GM11168 (cell line): ENCODE data around the gene CLEC18C.
"Not testable (repeated sequence)": the region's sequence is repeated elsewhere in the genome, so short reads cannot be mapped to it uniquely, and the experiment has no call there.

Experiments
- in situ Hi-C: fragments of 300-500 bp; cut with MboI; formaldehyde crosslinking; loops from one replicate; pipeline ENCODE4 v1.12.0; 2022; ENCODE audit warnings: low sequenced_read_pairs; ENCODE audit not compliant: unreplicated experiment

The CLEC18C gene

DNA sequence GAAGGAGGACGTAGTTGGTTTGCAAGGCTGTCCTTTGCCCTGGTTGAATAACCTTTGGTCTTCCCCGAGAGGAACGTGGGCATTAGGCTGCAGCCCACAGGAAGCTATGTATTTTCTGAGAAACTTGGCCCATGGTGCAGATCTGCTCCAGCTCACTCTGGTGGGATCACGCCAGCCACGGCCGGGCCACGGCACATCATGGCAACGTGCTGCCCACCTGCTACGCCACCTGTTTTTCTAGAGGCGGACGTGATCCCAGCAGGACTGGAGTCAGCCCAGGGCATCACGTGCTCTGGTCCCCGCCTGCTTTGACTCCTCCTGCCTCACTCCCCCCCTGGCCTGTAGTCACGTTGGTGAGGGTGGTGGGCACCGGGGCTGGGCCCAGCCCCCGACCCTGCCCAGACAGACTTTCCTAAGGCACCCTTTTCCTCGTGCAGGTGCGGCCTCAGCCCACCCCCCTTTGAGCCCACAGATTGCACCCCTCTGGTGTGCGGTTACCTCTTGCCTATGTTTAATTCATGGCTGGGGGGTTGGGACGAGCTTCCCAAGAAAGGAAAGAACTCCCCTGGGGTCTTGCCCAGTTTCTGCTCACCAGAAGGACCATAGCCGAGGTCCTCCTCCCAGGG is at the start of gene CLEC18C:
Gene CLEC18C (plus strand): TSS at position 576 of the 626 bp plus-strand sequence. CDS start 492 bp downstream, outside the sequence.
- in situ Hi-C loops = not testable (repeated sequence)

- in situ Hi-C loops = not testable (repeated sequence)
Measured at GRCh38 chr16:70123822-70124221, 49.8 kb upstream of the CLEC18C start.

DNA sequence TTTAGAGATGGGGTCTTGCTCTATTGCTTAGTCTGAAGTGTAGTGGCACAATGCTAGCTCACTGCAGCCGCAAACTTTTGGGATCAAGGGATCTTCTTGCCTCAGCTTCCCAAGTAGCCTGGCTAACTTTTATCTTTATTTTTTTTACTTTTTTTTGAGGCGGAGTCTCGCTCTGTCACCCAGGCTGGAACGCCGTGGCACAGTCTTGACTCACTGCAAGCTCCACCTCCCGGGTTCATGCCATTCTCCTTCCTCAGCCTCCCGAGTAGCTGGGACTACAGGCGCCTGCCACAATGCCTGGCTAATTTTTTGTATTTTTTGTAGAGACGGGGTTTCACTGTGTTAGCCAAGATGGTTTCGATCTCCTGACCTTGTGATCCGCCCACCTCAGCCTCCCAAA is 47.4 kb upstream of the CLEC18C start:
- in situ Hi-C loops = not testable (repeated sequence)

GRCh38 chr16:70127706-70128105 is 45.9 kb upstream of the CLEC18C start:
- in situ Hi-C loops = not testable (repeated sequence)

DNA sequence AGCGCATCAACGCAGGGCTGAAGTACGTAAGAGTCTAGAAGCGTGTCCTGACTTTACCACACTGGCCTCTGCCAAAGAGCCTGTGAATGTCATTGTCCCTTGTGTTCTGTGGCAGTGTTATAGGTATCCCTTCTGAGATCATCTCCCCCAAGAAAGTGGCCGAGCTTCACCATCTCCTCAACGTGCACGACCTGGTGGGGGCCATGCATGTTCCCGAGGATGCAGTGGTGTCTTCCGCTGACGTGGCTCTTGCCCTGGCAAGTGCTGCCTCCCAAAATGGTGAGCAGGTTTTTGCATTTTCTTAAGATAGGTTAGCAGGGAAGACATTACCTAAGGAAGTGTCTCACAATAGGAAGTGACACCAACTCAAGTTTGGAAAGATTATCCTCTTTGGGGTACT is 44.7 kb upstream of the CLEC18C start:
- in situ Hi-C loops = not testable (repeated sequence)

DNA sequence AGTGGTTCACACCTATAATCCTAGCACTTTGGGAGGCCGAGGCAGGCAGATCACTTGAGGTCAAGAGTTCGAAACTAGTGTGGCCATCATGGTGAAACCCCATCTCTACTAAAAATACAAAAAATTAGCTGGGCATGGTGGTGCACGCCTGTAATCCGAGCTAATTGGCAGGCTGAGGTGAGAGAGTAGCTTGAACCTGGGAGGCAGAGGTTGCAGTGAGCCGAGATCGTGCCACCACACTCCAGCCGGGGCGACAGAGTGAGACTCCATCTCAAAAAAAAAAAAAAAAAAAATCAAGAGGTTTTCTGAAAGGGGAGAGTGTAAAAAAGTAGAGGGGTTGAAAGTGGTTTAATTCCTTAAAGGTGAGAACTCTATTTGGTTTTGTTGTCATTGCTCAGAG is 37.8 kb upstream of the CLEC18C start:
- in situ Hi-C loops = not testable (repeated sequence)

DNA sequence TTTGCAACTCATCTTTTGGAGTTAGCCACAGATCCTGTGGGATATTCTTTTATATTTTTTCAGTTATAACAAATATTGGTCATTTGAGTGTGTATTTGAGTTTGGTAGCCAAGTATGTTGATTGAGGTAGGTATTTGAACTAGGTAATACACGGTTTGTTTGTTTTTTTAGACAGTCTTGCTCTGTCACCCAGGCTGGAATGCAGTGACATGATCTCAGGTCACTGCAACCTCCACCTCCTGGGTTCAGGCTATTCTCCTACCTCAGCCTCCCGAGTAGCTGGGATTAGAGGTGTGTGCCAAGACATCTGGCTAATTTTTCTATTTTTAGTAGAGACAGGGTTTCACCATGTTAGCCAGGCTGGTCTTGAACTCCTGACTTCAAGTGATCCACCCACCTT is 37.0 kb upstream of the CLEC18C start:
- in situ Hi-C loops = not testable (repeated sequence)

DNA sequence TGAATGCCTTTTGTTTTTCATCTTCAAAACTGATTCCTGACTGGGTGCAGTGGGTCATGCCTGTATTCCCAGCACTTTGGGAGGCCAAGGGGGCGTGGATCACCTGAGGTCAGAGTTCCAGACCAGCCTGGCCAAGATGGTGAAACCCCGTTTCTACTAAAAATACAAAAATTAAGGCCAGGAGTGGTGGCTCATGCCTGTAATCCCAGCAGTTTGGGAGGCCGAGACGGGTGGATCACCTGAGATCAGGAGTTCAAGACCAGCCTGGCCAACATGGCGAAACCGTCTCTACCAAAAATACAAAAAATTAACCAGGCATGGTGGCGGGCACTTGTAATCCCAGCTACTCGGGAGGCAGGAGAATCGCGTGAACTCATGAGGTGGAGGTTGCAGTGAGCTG is 30.8 kb upstream of the CLEC18C start:
- in situ Hi-C loops = not testable (repeated sequence)

- in situ Hi-C loops = not testable (repeated sequence)
Measured at GRCh38 chr16:70143231-70143895, 30.2 kb upstream of the CLEC18C start.

DNA sequence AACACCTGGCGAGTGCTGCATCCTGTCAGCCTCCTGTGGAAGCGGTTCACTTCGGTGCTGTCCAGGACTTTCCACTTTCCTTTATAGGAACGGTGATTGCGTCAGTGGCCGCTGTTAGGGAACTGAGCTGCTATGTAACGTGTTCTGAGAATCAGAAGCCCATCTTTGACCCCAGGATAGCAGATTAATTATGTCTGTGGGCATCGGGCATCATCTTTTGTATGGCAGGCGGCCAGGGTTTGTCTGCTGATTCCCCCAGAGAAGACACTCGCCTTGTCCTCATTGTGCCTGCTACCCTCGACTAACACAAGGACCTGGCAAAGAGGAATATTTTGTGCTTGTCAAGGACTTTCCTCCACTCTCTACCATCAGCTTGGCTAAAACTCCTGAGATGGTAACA is 25.7 kb upstream of the CLEC18C start:
- in situ Hi-C loops = not testable (repeated sequence)

- in situ Hi-C loops = not testable (repeated sequence)
Measured at GRCh38 chr16:70148453-70148852, 25.1 kb upstream of the CLEC18C start.

DNA sequence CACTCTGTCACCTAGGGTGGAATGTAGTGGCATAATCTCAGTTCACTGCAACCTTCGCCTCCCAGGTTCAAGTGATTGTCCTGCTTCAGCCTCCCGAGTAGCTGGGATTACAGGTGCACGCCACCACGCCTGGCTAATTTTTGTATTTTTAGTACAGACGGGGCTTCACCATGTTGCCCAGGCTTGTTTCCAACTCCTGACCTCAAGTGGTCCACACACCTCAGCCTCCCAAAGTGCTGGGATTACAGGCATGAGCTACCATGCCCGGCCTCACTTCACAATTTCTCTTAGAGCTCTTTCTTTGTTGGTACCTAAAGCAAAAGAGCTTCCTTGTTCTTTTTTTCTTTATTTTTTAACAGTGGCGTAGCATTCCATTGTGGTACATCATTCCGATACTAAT is 24.3 kb upstream of the CLEC18C start:
- in situ Hi-C loops = not testable (repeated sequence)

DNA sequence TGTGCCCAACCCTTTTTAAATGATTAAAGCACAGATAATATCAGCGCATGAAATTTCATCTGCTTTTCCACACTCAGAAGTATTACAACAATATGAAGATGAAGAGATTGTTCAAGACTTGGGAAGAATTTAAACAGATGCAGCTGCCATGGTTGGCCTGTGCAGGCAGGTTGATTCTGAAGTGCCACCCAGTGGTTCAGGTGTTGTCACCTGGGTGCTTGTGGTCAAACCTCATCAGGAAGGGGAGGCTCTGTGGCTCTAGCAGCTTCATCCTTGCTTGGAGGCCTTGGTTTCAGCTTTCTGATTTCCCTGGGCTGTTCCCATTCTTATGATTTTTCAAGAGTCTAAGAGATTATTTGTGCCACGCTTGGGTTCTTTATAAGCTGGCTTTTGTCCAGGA is 22.2 kb upstream of the CLEC18C start:
- in situ Hi-C loops = no loop called here

DNA sequence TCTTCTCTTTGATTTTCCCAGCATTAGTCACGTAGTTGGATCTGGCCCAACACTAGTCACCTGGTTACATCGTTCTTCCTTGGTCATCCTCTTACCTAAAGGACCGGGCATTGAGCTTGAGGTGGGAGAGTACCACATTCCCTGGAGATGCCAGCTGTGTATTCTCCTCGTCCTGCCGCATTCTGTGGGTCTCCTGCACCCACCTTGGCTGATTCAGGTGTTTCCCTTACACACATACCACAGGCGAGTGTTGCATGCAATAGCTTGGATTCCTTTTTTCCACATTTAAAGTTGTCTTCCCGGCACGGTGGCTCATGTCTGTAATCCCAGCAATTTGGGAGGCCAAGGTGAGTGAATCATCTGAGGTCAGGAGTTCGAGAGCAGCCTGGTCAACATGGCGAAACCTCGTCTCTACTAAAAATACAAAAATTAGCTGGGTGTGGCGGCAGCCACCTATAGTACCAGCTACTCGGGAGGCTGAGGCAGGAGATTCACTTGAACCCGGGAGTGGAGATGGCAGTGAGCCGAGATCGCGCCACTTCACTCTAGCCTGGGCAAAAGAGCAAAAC is 21.6 kb upstream of the CLEC18C start:
- in situ Hi-C loops = no loop called here

DNA sequence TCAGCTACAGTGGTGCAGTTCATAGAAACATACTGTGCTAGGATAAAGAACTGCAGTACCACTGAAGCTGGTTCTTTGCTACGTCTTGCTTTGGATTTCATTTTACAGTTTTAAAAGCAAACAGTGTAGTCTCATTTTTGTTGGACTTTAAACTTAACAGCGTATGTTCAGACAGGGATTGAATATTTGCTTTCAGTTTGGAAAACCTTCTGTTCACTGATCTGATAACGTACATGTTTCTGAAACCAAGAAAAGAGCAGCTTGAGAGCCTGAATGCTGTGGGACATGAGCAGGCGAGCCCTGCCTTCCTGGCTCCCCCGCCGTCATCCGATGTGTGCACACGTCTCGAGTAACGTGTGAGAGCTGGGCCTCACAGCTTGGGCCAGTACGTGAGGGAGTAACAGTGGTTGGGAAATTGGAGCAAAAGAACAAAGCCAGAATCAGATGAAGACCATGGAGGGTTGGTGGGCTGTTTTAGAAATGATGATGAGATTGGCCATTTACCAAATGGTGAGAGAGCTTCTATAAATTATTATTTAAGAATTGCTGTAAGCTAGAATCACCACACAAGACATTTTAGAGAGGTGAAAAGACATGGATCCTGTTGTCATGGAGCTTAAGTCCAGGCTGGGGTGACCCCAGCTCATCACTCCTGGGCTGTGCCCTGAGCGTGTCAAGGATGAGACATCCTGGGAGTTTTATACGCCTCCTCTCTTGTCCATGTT is 20.8 kb upstream of the CLEC18C start:
- in situ Hi-C loops = no loop called here

DNA sequence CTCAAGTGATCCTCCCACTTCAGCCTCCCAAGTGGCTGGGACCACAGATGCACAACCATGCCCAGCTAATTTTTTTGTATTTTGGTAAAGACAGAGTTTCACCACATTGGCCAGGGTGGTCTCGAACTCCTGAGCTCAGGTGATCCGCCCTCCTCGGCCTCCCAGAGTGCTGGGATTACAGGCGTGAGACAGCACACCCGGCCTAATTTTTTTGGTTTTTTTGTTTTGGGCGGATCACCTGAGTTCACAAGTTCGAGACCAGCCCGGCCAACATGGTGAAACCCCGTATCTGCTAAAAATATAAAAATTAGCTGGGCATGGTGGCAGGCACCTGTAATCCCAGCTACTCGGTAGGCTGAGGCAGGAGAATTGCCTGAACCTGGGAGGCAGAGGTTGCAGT is 18.9 kb upstream of the CLEC18C start:
- in situ Hi-C loops = not testable (repeated sequence)

DNA sequence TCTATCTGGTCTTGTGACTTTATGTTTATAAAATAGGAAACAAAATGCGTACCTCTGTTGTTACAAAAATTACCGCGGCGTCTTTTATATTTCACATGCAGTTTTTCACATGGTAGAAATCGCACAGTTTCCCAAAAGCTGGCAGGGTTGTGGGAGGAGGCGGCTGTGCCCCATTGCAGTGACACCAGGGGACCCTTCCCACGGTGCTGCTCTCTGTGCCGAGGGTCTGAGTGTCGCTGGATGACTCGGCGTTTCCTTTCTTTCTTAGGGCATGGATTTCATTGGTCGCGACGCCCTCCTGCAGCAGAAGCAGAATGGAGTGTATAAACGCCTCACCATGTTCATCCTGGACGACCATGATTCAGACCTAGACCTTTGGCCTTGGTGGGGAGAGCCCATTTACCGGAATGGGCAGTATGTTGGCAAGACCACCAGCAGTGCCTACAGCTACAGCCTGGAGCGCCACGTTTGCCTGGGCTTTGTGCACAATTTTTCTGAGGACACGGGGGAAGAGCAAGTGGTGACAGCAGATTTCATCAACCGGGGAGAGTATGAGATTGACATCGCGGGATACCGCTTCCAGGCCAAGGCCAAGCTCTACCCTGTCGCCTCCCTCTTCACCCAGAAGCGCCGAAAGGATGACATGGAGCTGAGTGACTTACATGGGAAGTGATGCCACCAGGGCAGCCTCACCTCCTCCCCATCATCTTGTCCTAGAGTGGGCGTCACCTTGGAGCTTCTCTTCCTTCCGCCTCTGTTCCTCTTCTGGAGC is 17.2 kb upstream of the CLEC18C start:
- in situ Hi-C loops = no loop called here

DNA sequence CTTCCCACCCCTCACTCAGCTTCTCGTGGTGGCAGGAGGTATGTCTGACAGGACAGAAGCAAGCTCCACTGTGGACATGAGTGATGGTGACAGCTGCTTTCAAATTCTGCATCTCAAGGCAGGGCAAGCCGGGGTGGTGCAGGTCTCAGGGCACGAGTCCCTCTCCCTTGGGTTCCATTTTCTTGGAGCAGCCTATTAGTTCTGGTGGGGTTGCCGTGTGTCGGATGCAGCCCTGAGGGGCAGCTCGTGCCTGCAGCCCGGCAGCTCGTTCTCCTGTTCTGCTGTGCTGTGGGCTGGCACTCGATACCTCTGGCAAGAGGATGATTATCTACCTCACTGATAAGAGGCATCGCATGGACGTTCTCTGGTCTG is 16.5 kb upstream of the CLEC18C start:
- in situ Hi-C loops = no loop called here

DNA sequence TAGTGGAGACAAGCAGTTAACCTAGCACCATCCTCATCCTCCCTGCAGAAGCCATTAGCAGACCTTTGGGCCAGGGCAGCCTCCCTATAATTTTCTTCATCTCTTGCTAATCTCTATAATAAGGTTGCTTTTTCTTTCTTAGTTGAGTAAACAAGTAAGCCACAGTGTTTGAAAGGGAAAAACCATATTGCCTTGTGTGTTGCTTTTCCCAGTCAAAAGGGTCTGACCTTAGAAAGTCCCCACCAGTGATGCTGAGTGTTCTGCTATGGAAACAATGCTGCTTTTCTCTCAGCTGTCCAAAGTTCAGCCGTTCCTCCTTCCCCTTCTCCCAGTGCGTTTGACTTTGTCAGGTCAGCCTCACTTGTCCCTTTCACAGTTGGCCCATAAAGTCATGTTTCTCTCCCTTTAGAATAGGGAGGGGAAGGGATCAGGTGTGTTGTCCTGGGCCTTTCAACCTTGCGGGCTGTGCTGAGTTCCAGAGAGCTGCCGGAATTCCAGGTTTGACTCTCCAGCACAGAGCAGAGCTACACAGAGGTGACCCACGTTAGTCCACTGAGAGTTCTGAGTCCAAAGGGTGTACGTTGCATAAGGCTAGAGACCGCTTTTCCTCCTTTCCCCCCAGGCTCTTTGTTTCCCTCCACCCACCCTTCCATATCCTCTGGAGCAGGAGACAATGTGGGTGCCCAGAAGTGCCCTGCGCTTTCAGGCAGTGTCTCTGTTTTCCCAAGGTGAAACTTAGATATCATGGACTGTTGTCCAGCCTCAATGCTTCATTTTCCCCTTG is 15.9 kb upstream of the CLEC18C start:
- in situ Hi-C loops = no loop called here
